Natural killer cell (primary cell): ENCODE results near the gene MCCC2. TPM values are rescaled to one million over a fixed set of nuclear protein-coding genes. Genes with fewer than 3 reads are reported as not detected.

Experiments used
- ATAC-seq, 3 donors: fragments of 150-1000 bp in 2 of 3; fragments of 200-7000 bp in 1 of 3; cut with Tn5 transposase; 1 replicate in 1 of 3; 2 replicates in 2 of 3; pipeline ENCODE4 v1.10.0; 2021; ENCODE audit warnings: mild to moderate bottlenecking in 2 of 3, moderate library complexity in 2 of 3
- DNase-seq, 2 donors: peaks; one replicate each; pipeline versions ENCODE4 v3.0.0 to v3.0.0-alpha.2; 2013 to 2021; ENCODE audit warnings: mixed read lengths in 1 of 2
- H3K27ac ChIP-seq: one replicate; pipeline ENCODE4 v1.5.1; 2013; ENCODE audit warnings: mild to moderate bottlenecking, low read length
- H3K27me3 ChIP-seq: one replicate; pipeline ENCODE4 v1.6.1; 2013; ENCODE audit warnings: low read length; ENCODE audit not compliant: control insufficient read depth, insufficient read depth
- H3K36me3 ChIP-seq: one replicate; pipeline ENCODE4 v1.6.1; 2013; ENCODE audit warnings: low read length; ENCODE audit not compliant: control insufficient read depth, insufficient read depth
- H3K4me1 ChIP-seq: one replicate; pipeline ENCODE4 v1.6.1; 2013; ENCODE audit warnings: low read length; ENCODE audit not compliant: control insufficient read depth, insufficient read depth
- H3K4me3 ChIP-seq: one replicate; pipeline ENCODE4 v1.5.1; 2013; ENCODE audit warnings: low read length
- H3K9me3 ChIP-seq: one replicate; pipeline ENCODE4 v1.6.1; 2013; ENCODE audit warnings: low read length; ENCODE audit not compliant: control insufficient read depth, insufficient read depth
- H3K27ac Mint-ChIP-seq, 2 donors: one replicate each; pipeline ENCODE4 v1.8.0; 2022; ENCODE audit warnings: mild to moderate bottlenecking in 2 of 2, mixed read lengths in 2 of 2, moderate library complexity in 1 of 2
- H3K27me3 Mint-ChIP-seq, 2 donors: one replicate each; pipeline ENCODE4 v1.8.0; 2022; ENCODE audit warnings: low read depth in 2 of 2, mixed read lengths in 2 of 2
- H3K36me3 Mint-ChIP-seq: one replicate; pipeline ENCODE4 v1.8.0; 2022; ENCODE audit warnings: mixed read lengths
- H3K4me1 Mint-ChIP-seq, 2 donors: one replicate each; pipeline ENCODE4 v1.8.0; 2022; ENCODE audit warnings: mixed read lengths in 2 of 2
- H3K4me3 Mint-ChIP-seq: one replicate; pipeline ENCODE4 v1.8.0; 2022; ENCODE audit warnings: mild to moderate bottlenecking, moderate library complexity, mixed read lengths
- H3K9me3 Mint-ChIP-seq, 2 donors: one replicate each; pipeline ENCODE4 v1.8.0; 2022; ENCODE audit warnings: mixed read lengths in 2 of 2
- CTCF ChIP-seq: fragments of 200-600 bp; IDR thresholded peaks from one replicate; pipeline ENCODE4 v1.8.0; 2022; ENCODE audit warnings: antibody characterized with exemption
- WGBS: methylation state at CpG from one replicate; pipeline ENCODE4 v1.1.7; 2013; ENCODE audit warnings: missing lambda C conversion rate; ENCODE audit not compliant: insufficient coverage; 5-methylcytosine and 5-hydroxymethylcytosine counted together
- intact Hi-C: fragments of 100-400 bp; cut with micrococcal nuclease; formaldehyde crosslinking; loops from one replicate; pipeline ENCODE4 v1.14.2; 2022
- total RNA-seq, 4 donors: library from RNA; stranded (reverse); fragments of 120-200 nt in 1 of 4; gene quantifications; one replicate each; pipeline versions ENCODE4 v1.2.3 to v1.2.4, GENCODE V29; 2013 to 2022

Gene MCCC2
- total RNA-seq, 3 donors from 2014 or later (not counting 1 experiment from before 2014, with no cell fraction given): 23.3 to 35.2 (median 32.5) TPM

DNA sequence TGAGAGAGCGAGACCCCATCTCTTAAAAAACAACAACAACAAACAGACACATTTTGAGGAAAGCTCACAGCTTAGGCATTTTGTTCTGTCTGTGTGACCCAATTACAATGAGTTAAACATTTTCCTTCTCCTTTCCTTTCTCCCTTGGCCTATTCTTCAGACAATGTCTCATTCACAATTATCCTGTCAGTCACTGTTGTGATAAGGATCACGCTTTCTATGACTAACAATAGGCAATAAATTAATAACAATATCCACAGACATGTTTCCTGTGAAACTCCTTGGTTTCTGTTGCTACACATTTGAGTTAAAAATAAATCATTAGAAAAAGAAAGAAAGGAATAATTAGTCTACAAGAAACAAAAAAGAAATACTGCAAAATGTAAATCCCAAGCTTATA, 112.1 kb downstream of the MCCC2 start:
- Mint-ChIP-seq H3K27me3 (peaks cover 9 to 41% of the 10 kb centered on the region in 2 donors), H3K27ac (no peak overlapping the region), H3K4me3 (no peak overlapping the region), H3K36me3 (no peaks in the 10 kb centered on the region), H3K4me1 (peaks cover 6 to 8% of the 10 kb centered on the region in 2 donors), H3K9me3 (peaks cover 2 to 3% of the 10 kb centered on the region in 2 donors)
- TF ChIP-seq CTCF: no peak
- H3K27me3 ChIP-seq: peaks cover 4% of the 10 kb centered on the region
- H3K4me1 ChIP-seq: peaks cover 4% of the 10 kb centered on the region
- WGBS: 70% methylated on average over 2 of the region's 2 CpGs
- DNase-seq: no peak
- ATAC-seq: no peak
- no peak overlapping the region for H3K27ac ChIP-seq
- intact Hi-C loops: no loop called here
- H3K9me3 ChIP-seq: no peaks in the 10 kb centered on the region
- no peak overlapping the region for H3K4me3 ChIP-seq
- H3K36me3 ChIP-seq: no peaks in the 10 kb centered on the region

DNA sequence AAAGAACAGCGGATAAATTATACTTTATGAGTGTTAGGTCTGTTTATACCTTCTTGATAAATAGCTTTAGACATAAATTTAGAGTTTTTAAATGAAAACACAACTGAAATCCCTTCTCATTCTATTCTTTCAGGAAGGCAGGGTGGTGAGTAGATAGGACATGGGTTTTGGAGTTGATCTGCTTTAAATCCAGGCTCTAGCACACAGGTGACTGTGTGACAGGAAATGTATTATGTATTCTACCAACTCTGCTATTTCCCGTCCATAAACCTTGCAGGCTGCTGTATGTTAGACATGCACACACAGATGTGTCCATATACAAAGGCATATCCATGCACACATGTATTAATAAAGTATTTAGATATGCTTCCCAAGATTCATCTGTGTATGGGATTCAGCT, 112.6 kb downstream of the MCCC2 start:
- TF ChIP-seq CTCF: no peak
- no peaks in the 10 kb centered on the region for H3K36me3 ChIP-seq
- H3K27ac ChIP-seq: no peak overlapping the region
- intact Hi-C loops: no loop called here
- Mint-ChIP-seq H3K36me3 (no peaks in the 10 kb centered on the region), H3K27ac (no peak overlapping the region), H3K4me3 (no peak overlapping the region), H3K4me1 (peaks cover 6 to 8% of the 10 kb centered on the region in 2 donors), H3K9me3 (peaks cover 2 to 3% of the 10 kb centered on the region in 2 donors), H3K27me3 (peaks cover 6 to 36% of the 10 kb centered on the region in 2 donors)
- H3K4me1 ChIP-seq: peaks cover 4% of the 10 kb centered on the region
- peaks cover 4% of the 10 kb centered on the region for H3K27me3 ChIP-seq
- H3K4me3 ChIP-seq: no peak overlapping the region
- no CpG with 5 or more reads among the region's 2 CpGs for WGBS
- no peaks in the 10 kb centered on the region for H3K9me3 ChIP-seq
- ATAC-seq: no peak
- DNase-seq: no peak

DNA sequence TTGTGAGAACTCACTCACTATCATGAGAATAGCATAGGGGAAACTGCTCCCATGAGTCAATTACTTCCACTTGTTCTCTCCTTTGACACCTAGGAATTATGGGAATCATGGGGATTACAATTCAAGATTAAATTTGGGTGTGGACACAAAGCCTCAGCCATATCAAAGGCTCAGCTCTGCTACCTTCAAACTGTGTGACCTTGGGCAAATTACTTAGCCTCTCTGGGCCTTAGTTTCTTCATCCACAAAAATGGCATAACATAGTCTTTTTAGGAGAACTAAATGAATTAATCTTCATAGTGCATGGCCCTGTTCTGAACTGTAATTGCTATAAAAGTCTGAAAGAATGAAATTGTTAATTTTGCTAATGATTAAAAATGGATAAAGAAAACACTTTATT, 113.7 kb downstream of the MCCC2 start:
- H3K4me1 ChIP-seq: peaks cover 4% of the 10 kb centered on the region
- Mint-ChIP-seq H3K4me1 (peaks cover 6 to 8% of the 10 kb centered on the region in 2 donors), H3K27ac (no peak overlapping the region), H3K4me3 (no peak overlapping the region), H3K9me3 (peaks cover 2 to 3% of the 10 kb centered on the region in 2 donors), H3K36me3 (no peaks in the 10 kb centered on the region), H3K27me3 (peaks cover 9 to 29% of the 10 kb centered on the region in 2 donors)
- no peak overlapping the region for H3K27ac ChIP-seq
- no peak overlapping the region for H3K4me3 ChIP-seq
- intact Hi-C loops: no loop called here
- H3K36me3 ChIP-seq: no peaks in the 10 kb centered on the region
- H3K27me3 ChIP-seq: peaks cover 4% of the 10 kb centered on the region
- H3K9me3 ChIP-seq: no peaks in the 10 kb centered on the region
- TF ChIP-seq CTCF: no peak
- ATAC-seq (no peak), DNase-seq (no peak)

GRCh38 chr5:71701407-71701806, 114.3 kb downstream of the MCCC2 start:
- Mint-ChIP-seq H3K27ac (no peak overlapping the region), H3K4me1 (peaks cover 6 to 8% of the 10 kb centered on the region in 2 donors), H3K4me3 (no peak overlapping the region), H3K27me3 (peaks cover 9 to 27% of the 10 kb centered on the region in 2 donors), H3K9me3 (peaks cover 2 to 3% of the 10 kb centered on the region in 2 donors), H3K36me3 (no peaks in the 10 kb centered on the region)
- ATAC-seq (no peak), DNase-seq (no peak)
- no peak overlapping the region for H3K4me3 ChIP-seq
- intact Hi-C loops: no loop called here
- peaks cover 4% of the 10 kb centered on the region for H3K4me1 ChIP-seq
- peaks cover 4% of the 10 kb centered on the region for H3K27me3 ChIP-seq
- H3K36me3 ChIP-seq: no peaks in the 10 kb centered on the region
- H3K9me3 ChIP-seq: no peaks in the 10 kb centered on the region
- no peak for TF ChIP-seq CTCF
- H3K27ac ChIP-seq: no peak overlapping the region
- 74% methylated on average over 3 of the region's 3 CpGs for WGBS
